RWPE2 (cell line): Measurements from ENCODE around the gene HCST.

Experiments used
- ATAC-seq: fragments of 200-7000 bp; cut with Tn5 transposase; 3 replicates; pipeline ENCODE4 v1.9.1; 2021; ENCODE audit warnings: low read depth
- DNase-seq: peaks from one replicate; pipeline ENCODE4 v3.0.0-alpha.2; 2020; ENCODE audit warnings: low spot score
- H3K27ac ChIP-seq: fragments of 450-650 bp; 2 replicates; pipeline ENCODE4 v1.5.1; 2017; ENCODE audit warnings: mild to moderate bottlenecking; ENCODE audit not compliant: poor library complexity, severe bottlenecking
- H3K27me3 ChIP-seq: fragments of 250-450 bp; sonication (Bioruptor Pico); 2 replicates; pipeline ENCODE4 v1.5.1; 2021; ENCODE audit warnings: mild to moderate bottlenecking, moderate library complexity; ENCODE audit not compliant: insufficient read depth, poor library complexity, severe bottlenecking
- H3K36me3 ChIP-seq: fragments of 250-450 bp; sonication (Bioruptor Pico); 2 replicates; pipeline ENCODE4 v1.5.1; 2020; ENCODE audit warnings: low read depth, mild to moderate bottlenecking, moderate library complexity
- H3K4me1 ChIP-seq: fragments of 250-450 bp; sonication (Bioruptor Pico); 2 replicates; pipeline ENCODE4 v1.5.1; 2021; ENCODE audit warnings: mild to moderate bottlenecking, moderate library complexity; ENCODE audit not compliant: insufficient read depth, poor library complexity, severe bottlenecking
- H3K4me3 ChIP-seq: fragments of 250-450 bp; sonication (Bioruptor Pico); 2 replicates; pipeline ENCODE4 v1.5.1; 2021; ENCODE audit warnings: mild to moderate bottlenecking, moderate library complexity; ENCODE audit not compliant: severe bottlenecking
- H3K9me3 ChIP-seq: fragments of 250-450 bp; sonication (Bioruptor Pico); 2 replicates; pipeline ENCODE4 v1.5.1; 2021; ENCODE audit warnings: mild to moderate bottlenecking, moderate library complexity; ENCODE audit not compliant: severe bottlenecking
- TF ChIP-seq, protein P1 (sequence below): fragments of 450-650 bp; IDR thresholded peaks from one replicate; pipeline ENCODE4 v1.5.1; 2017; ENCODE audit warnings: mild to moderate bottlenecking, moderate library complexity; ENCODE audit not compliant: poor library complexity, severe bottlenecking

The HCST gene

DNA sequence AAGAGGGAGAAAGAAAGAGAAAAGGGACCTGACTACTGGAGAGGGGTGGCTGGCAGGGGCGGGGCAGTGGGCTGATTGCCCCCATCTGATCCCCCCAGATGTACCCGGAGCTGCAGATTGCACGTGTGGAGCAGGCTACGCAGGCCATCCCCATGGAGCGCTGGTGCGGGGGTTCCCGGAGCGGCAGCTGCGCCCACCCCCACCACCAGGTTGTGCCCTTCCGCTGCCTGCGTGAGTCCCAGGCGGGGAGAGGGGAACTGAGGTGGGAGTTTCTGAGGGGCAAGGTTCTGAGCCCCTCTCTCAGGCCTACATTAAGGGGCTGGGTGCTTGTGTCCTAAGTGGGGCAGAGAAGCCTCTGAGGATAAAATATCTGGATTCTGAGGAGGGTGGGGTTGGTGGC, 31.5 kb upstream of the HCST start:
- Histone ChIP-seq H3K9me3 (no peaks in the 10 kb centered on the region), H3K27ac (no peak overlapping the region), H3K27me3 (peaks cover 10% of the 10 kb centered on the region), H3K4me3 (no peak overlapping the region), H3K4me1 (peaks cover 4% of the 10 kb centered on the region), H3K36me3 (no peaks in the 10 kb centered on the region)
- DNase-seq (no peak), ATAC-seq (no peak)
- TF ChIP-seq, protein P1, sequence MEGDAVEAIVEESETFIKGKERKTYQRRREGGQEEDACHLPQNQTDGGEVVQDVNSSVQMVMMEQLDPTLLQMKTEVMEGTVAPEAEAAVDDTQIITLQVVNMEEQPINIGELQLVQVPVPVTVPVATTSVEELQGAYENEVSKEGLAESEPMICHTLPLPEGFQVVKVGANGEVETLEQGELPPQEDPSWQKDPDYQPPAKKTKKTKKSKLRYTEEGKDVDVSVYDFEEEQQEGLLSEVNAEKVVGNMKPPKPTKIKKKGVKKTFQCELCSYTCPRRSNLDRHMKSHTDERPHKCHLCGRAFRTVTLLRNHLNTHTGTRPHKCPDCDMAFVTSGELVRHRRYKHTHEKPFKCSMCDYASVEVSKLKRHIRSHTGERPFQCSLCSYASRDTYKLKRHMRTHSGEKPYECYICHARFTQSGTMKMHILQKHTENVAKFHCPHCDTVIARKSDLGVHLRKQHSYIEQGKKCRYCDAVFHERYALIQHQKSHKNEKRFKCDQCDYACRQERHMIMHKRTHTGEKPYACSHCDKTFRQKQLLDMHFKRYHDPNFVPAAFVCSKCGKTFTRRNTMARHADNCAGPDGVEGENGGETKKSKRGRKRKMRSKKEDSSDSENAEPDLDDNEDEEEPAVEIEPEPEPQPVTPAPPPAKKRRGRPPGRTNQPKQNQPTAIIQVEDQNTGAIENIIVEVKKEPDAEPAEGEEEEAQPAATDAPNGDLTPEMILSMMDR: no peak

DNA sequence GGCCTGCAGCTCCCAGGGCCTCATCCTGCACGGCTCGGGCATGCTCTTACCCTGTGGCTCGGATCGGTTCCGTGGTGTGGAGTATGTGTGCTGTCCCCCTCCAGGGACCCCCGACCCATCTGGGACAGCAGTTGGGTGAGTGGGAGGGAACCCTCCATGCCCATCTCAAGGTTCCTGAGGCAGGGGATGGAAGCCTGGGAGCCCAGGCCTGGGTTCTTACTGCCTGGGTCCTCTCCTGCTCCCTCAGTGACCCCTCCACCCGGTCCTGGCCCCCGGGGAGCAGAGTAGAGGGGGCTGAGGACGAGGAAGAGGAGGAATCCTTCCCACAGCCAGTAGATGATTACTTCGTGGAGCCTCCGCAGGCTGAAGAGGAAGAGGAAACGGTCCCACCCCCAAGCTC, 30.7 kb upstream of the HCST start:
- DNase-seq: no peak
- H3K27ac ChIP-seq: no peak overlapping the region
- TF ChIP-seq, protein P1: no peak
- H3K9me3 ChIP-seq: no peaks in the 10 kb centered on the region
- peaks cover 4% of the 10 kb centered on the region for H3K4me1 ChIP-seq
- no peaks in the 10 kb centered on the region for H3K36me3 ChIP-seq
- peaks cover 10% of the 10 kb centered on the region for H3K27me3 ChIP-seq
- no peak overlapping the region for H3K4me3 ChIP-seq
- no peak for ATAC-seq

DNA sequence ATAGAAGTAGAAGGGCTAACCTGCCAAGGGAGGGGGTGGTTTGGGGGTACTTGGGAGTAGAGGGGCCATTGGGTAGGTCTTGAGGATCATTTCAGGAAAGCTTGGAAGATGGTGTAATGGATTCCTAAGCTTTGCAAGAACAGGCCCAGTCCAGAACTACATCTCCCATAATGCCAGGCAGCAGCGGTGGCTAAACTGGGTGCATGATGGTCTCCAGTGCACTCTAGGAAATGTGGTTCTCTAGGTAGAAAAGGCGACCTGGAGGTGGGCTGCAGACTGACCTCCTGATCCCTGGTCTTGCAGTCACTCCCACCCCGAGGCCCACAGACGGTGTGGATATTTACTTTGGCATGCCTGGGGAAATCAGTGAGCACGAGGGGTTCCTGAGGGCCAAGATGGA, 30.1 kb upstream of the HCST start:
- no peak for DNase-seq
- Histone ChIP-seq H3K4me1 (peaks cover 4% of the 10 kb centered on the region), H3K27ac (no peak overlapping the region), H3K27me3 (peaks cover 10% of the 10 kb centered on the region), H3K36me3 (no peaks in the 10 kb centered on the region), H3K9me3 (no peaks in the 10 kb centered on the region), H3K4me3 (no peak overlapping the region)
- no peak for ATAC-seq
- TF ChIP-seq, protein P1: no peak

DNA sequence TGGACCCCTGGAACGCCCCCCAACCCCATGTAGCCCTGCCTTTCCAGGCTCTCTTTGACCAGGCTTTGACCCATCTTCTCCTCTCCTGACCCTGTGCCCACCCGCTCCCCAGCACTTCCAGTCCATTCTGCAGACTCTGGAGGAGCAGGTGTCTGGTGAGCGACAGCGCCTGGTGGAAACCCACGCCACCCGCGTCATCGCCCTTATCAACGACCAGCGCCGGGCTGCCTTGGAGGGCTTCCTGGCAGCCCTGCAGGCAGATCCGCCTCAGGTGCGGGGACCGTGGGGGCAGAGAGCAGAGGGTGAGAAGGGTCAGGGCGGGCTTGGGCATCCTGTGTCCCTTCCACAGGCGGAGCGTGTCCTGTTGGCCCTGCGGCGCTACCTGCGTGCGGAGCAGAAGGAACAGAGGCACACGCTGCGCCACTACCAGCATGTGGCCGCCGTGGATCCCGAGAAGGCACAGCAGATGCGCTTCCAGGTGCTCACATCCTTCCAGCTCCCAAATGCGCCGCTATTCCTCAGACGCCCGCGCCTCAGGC, 27.9 kb upstream of the HCST start:
- H3K27ac ChIP-seq: no peak overlapping the region
- H3K36me3 ChIP-seq: no peaks in the 10 kb centered on the region
- H3K4me1 ChIP-seq: no peaks in the 10 kb centered on the region
- H3K27me3 ChIP-seq: peaks cover 5% of the 10 kb centered on the region
- DNase-seq (no peak), ATAC-seq (no peak)
- no peaks in the 10 kb centered on the region for H3K9me3 ChIP-seq
- TF ChIP-seq, protein P1: no peak
- no peak overlapping the region for H3K4me3 ChIP-seq

DNA sequence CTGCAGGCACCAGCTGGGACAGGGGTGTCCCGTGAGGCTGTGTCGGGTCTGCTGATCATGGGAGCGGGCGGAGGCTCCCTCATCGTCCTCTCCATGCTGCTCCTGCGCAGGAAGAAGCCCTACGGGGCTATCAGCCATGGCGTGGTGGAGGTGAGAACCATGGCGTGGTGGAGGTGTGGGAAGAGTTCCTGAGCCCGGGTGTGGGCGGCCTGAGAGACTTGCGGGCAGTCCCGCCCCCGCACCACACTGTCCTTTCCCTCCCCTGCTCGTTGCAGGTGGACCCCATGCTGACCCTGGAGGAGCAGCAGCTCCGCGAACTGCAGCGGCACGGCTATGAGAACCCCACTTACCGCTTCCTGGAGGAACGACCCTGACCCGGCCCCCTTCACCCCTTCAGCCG, 23.3 kb upstream of the HCST start:
- no peaks in the 10 kb centered on the region for H3K9me3 ChIP-seq

More for the DNA sequence above, 23.3 kb upstream of the HCST start:
- Histone ChIP-seq H3K27me3 (peaks cover 7% of the 10 kb centered on the region), H3K27ac (no peak overlapping the region), H3K36me3 (no peaks in the 10 kb centered on the region), H3K4me1 (no peaks in the 10 kb centered on the region), H3K4me3 (no peak overlapping the region)
- TF ChIP-seq, protein P1: no peak
- ATAC-seq (no peak), DNase-seq (no peak)
